Spleen (tissue), 7 donors: ENCODE measurements around the gene LEMD3.

Experiments used
- CTCF ChIP-seq, 11 experiments: fragments of 200-600 bp in 7 of 11; fragments of 450-650 bp in 4 of 11; sonication (generic) in 4 of 11; IDR thresholded peaks in 8 of 11; conservative IDR thresholded peaks in 3 of 11; 1 replicate in 7 of 11; 2 replicates in 4 of 11; pipeline versions ENCODE4 v1.4.0 to v1.8.0; 2016 to 2021; ENCODE audit warnings: antibody characterized with exemption in 11 of 11, inconsistent platforms in 4 of 11, mild to moderate bottlenecking in 1 of 11
- POLR2A ChIP-seq, 3 donors: fragments of 450-650 bp; IDR thresholded peaks; one replicate each; pipeline ENCODE4 v1.5.1; 2017; ENCODE audit warnings: antibody characterized with exemption in 3 of 3, mild to moderate bottlenecking in 1 of 3
- POLR2AphosphoS5 ChIP-seq, 3 donors: sonication (generic); formaldehyde crosslinking; IDR thresholded peaks; one replicate each; pipeline ENCODE4 v1.5.1; 2017; ENCODE audit warnings: antibody characterized with exemption in 3 of 3
- donor health status: DM: no; HTN: no; CAD: no; lungs with moderate emphysema.
- donor health status: DM: no; HTN: no; CAD: no.
- donor health status: DM: no; HTN: no; CAD: no.

- no peak for TF ChIP-seq POLR2A (IDR thresholded peaks at IDR 0.05)
- TF ChIP-seq CTCF (IDR thresholded peaks at IDR 0.05 in 8 of 11, conservative IDR thresholded peaks at IDR 0.05 in 3 of 11) = no peak
- TF ChIP-seq POLR2AphosphoS5 (IDR thresholded peaks at IDR 0.05) = no peak
Measured at GRCh38 chr12:65184858-65185229, 15.5 kb downstream of the LEMD3 start.
